WTC11 (cell line): ENCODE data around the gene RHBDD1. TPM values are rescaled to one million over a fixed set of nuclear protein-coding genes. Genes with fewer than 3 reads are reported as not detected.

Experiments used
- ATAC-seq: fragments of 200-7000 bp; cut with Tn5 transposase; 2 replicates; pipeline ENCODE4 v1.10.0; 2021; ENCODE audit warnings: mild to moderate bottlenecking, moderate library complexity
- CTCF ChIA-PET: fragments of 300-600 bp; sonication (Branson Sonifier 250); formaldehyde crosslinking; loops from one replicate; lab custom pipeline; 2021; ENCODE audit warnings: antibody characterized with exemption; lab: Charles Lee
- POLR2A ChIA-PET: fragments of 350-600 bp; sonication (Branson Sonifier 250); formaldehyde crosslinking; loops from one replicate; lab custom pipeline; 2021; ENCODE audit warnings: antibody characterized with exemption; lab: Charles Lee
- DNase-seq: peaks from one replicate; pipeline ENCODE4 v3.0.0; 2021; ENCODE audit warnings: low spot score
- H3K27ac Mint-ChIP-seq: 2 replicates; pipeline ENCODE4 v1.8.0; 2021; ENCODE audit warnings: mixed read lengths
- H3K27me3 Mint-ChIP-seq: 2 replicates; pipeline ENCODE4 v1.8.0; 2021; ENCODE audit warnings: low read depth, mild to moderate bottlenecking, moderate library complexity, mixed read lengths
- H3K36me3 Mint-ChIP-seq: 2 replicates; pipeline ENCODE4 v1.8.0; 2021; ENCODE audit warnings: mixed read lengths
- H3K4me1 Mint-ChIP-seq: 2 replicates; pipeline ENCODE4 v1.8.0; 2022; ENCODE audit warnings: mixed read lengths
- H3K4me3 Mint-ChIP-seq: 2 replicates; pipeline ENCODE4 v1.8.0; 2021; ENCODE audit warnings: mild to moderate bottlenecking, moderate library complexity, mixed read lengths
- H3K9me3 Mint-ChIP-seq: 2 replicates; pipeline ENCODE4 v1.8.0; 2021; ENCODE audit warnings: mixed read lengths
- AR ChIP-seq: fragments of 250-450 bp; sonication (Bioruptor Pico); IDR thresholded peaks from 2 replicates; pipeline ENCODE4 v1.9.0; 2021; ENCODE audit warnings: mild to moderate bottlenecking
- ESRRA ChIP-seq: sonication (generic); formaldehyde crosslinking; IDR thresholded peaks from 2 replicates; pipeline ENCODE4 v1.8.1; 2022; ENCODE audit warnings: mild to moderate bottlenecking, missing genetic modification reagents, borderline replicate concordance
- FOXP1 ChIP-seq: sonication (generic); formaldehyde crosslinking; IDR thresholded peaks from 2 replicates; pipeline ENCODE4 v1.8.0; 2022; ENCODE audit warnings: missing genetic modification reagents, mild to moderate bottlenecking, moderate library complexity, borderline replicate concordance
- GABPB1 ChIP-seq: sonication (generic); formaldehyde crosslinking; IDR thresholded peaks from 2 replicates; pipeline ENCODE4 v1.8.1; 2023; ENCODE audit warnings: mild to moderate bottlenecking, missing genetic modification reagents
- JAZF1 ChIP-seq: fragments of 250-450 bp; sonication (Bioruptor Pico); IDR thresholded peaks from 2 replicates; pipeline ENCODE4 v1.9.0; 2021; ENCODE audit warnings: moderate library complexity, mild to moderate bottlenecking, inconsistent platforms
- MXD4 ChIP-seq: fragments of 250-450 bp; sonication (Bioruptor Pico); IDR thresholded peaks from 2 replicates; pipeline ENCODE4 v1.8.0; 2021; ENCODE audit warnings: mild to moderate bottlenecking, moderate library complexity, borderline replicate concordance
- RELA ChIP-seq: sonication (generic); formaldehyde crosslinking; IDR thresholded peaks from 2 replicates; pipeline ENCODE4 v1.8.1; 2022; ENCODE audit warnings: missing genetic modification reagents, mild to moderate bottlenecking, borderline replicate concordance
- TP53 ChIP-seq: sonication (generic); formaldehyde crosslinking; IDR thresholded peaks from 2 replicates; pipeline ENCODE4 v1.8.1; 2023; ENCODE audit warnings: mild to moderate bottlenecking, missing genetic modification reagents
- ZBTB21 ChIP-seq: sonication (generic); formaldehyde crosslinking; IDR thresholded peaks from 2 replicates; pipeline ENCODE4 v1.8.1; 2023; ENCODE audit warnings: mild to moderate bottlenecking, missing genetic modification reagents, borderline replicate concordance
- ZNF138 ChIP-seq: sonication (generic); formaldehyde crosslinking; conservative IDR thresholded peaks from 2 replicates; pipeline ENCODE4 v1.8.1; 2022; ENCODE audit warnings: mild to moderate bottlenecking, moderate library complexity, missing genetic modification reagents
- ZNF232 ChIP-seq: sonication (generic); formaldehyde crosslinking; IDR thresholded peaks from 2 replicates; pipeline ENCODE4 v1.8.0; 2022; ENCODE audit warnings: mild to moderate bottlenecking, missing genetic modification reagents
- ZNF512 ChIP-seq: sonication (generic); formaldehyde crosslinking; IDR thresholded peaks from 2 replicates; pipeline ENCODE4 v1.8.1; 2022; ENCODE audit warnings: missing genetic modification reagents, borderline replicate concordance
- total RNA-seq: library from RNA; stranded (reverse); gene quantifications from 3 replicates; pipeline ENCODE4 v1.2.3, GENCODE V29; 2021
- TF ChIP-seq, protein P1 (sequence below): sonication (generic); formaldehyde crosslinking; IDR thresholded peaks from 2 replicates; pipeline ENCODE4 v1.8.1; 2023; ENCODE audit warnings: mild to moderate bottlenecking, missing genetic modification reagents
- TF ChIP-seq, protein P2 (sequence below): sonication (generic); formaldehyde crosslinking; conservative IDR thresholded peaks from 2 replicates; pipeline ENCODE4 v1.8.1; 2022; ENCODE audit warnings: mild to moderate bottlenecking, missing genetic modification reagents
- TF ChIP-seq, protein P3 (sequence below): fragments of 200-600 bp; IDR thresholded peaks from 2 replicates; pipeline ENCODE4 v1.8.0; 2022; ENCODE audit warnings: antibody characterized with exemption
- TF ChIP-seq, protein P4 (sequence below): sonication (generic); formaldehyde crosslinking; IDR thresholded peaks from 2 replicates; pipeline ENCODE4 v1.8.0; 2023; ENCODE audit warnings: missing genetic modification reagents, mild to moderate bottlenecking, borderline replicate concordance

RHBDD1 gene
- total RNA-seq, 1 experiment from 2014 or later: 25.7 TPM

DNA sequence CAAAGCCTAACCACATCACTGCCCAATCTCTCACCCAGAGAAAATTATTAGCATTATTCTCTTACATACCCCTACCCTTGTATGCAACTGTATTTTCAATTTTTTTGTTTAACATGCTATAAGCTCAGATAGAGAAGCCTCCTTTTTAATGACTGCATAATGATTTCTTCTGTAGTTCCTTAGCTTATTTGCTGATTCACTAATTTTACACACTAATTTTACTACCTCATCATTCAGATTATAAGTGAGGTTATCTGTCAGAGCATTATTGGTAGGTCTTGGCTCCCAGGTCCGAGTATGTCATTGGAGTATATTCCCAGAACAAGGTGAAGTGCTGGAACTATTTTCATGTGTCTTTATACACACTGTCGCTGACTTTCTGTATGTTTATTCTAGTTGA, 45.4 kb downstream of the RHBDD1 start (continued):
- TF ChIP-seq, protein P1, sequence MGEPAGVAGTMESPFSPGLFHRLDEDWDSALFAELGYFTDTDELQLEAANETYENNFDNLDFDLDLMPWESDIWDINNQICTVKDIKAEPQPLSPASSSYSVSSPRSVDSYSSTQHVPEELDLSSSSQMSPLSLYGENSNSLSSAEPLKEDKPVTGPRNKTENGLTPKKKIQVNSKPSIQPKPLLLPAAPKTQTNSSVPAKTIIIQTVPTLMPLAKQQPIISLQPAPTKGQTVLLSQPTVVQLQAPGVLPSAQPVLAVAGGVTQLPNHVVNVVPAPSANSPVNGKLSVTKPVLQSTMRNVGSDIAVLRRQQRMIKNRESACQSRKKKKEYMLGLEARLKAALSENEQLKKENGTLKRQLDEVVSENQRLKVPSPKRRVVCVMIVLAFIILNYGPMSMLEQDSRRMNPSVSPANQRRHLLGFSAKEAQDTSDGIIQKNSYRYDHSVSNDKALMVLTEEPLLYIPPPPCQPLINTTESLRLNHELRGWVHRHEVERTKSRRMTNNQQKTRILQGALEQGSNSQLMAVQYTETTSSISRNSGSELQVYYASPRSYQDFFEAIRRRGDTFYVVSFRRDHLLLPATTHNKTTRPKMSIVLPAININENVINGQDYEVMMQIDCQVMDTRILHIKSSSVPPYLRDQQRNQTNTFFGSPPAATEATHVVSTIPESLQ (CRISPR knock-in tag): no peak
- TF ChIP-seq TP53: no peak

- CTCF ChIA-PET: no interaction called here
- TF ChIP-seq GABPB1 (CRISPR knock-in tag) (no peak), FOXP1 (CRISPR knock-in tag) (no peak)
- TF ChIP-seq, protein P2, sequence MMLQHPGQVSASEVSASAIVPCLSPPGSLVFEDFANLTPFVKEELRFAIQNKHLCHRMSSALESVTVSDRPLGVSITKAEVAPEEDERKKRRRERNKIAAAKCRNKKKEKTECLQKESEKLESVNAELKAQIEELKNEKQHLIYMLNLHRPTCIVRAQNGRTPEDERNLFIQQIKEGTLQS (CRISPR knock-in tag): no peak
- TF ChIP-seq, protein P3, sequence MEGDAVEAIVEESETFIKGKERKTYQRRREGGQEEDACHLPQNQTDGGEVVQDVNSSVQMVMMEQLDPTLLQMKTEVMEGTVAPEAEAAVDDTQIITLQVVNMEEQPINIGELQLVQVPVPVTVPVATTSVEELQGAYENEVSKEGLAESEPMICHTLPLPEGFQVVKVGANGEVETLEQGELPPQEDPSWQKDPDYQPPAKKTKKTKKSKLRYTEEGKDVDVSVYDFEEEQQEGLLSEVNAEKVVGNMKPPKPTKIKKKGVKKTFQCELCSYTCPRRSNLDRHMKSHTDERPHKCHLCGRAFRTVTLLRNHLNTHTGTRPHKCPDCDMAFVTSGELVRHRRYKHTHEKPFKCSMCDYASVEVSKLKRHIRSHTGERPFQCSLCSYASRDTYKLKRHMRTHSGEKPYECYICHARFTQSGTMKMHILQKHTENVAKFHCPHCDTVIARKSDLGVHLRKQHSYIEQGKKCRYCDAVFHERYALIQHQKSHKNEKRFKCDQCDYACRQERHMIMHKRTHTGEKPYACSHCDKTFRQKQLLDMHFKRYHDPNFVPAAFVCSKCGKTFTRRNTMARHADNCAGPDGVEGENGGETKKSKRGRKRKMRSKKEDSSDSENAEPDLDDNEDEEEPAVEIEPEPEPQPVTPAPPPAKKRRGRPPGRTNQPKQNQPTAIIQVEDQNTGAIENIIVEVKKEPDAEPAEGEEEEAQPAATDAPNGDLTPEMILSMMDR: no peak
- TF ChIP-seq, all 79 proteins: peak for 0
- Mint-ChIP-seq H3K27ac (no peak overlapping the region), H3K4me3 (no peak overlapping the region), H3K36me3 (no peaks in the 10 kb centered on the region), H3K9me3 (peaks cover 3% of the 10 kb centered on the region; the same call in 1 of the 2 replicates), H3K4me1 (no peaks in the 10 kb centered on the region), H3K27me3 (no peaks in the 10 kb centered on the region)
- ATAC-seq (no peak), DNase-seq (no peak)
- POLR2A ChIA-PET: no interaction called here
These were observed 46.8 kb downstream of the RHBDD1 start for GRCh38 chr2:226882606-226883005.

GRCh38 chr2:226883296-226883795, 47.5 kb downstream of the RHBDD1 start:
- H3K27me3 Mint-ChIP-seq: no peaks in the 10 kb centered on the region
- ATAC-seq: no peak
- ChIA-PET CTCF (no interaction called here), POLR2A (no interaction called here)
- no peak overlapping the region for H3K27ac Mint-ChIP-seq
- TF ChIP-seq RELA (no peak), MXD4 (CRISPR knock-in tag) (no peak), JAZF1 (CRISPR knock-in tag) (no peak), ZNF138 (no peak), ZNF512 (CRISPR knock-in tag) (no peak), ESRRA (CRISPR knock-in tag) (no peak), TP53 (no peak), FOXP1 (CRISPR knock-in tag) (no peak), ZNF232 (CRISPR knock-in tag) (no peak), ZBTB21 (CRISPR knock-in tag) (no peak), AR (CRISPR knock-in tag) (no peak)
- TF ChIP-seq, protein P4, sequence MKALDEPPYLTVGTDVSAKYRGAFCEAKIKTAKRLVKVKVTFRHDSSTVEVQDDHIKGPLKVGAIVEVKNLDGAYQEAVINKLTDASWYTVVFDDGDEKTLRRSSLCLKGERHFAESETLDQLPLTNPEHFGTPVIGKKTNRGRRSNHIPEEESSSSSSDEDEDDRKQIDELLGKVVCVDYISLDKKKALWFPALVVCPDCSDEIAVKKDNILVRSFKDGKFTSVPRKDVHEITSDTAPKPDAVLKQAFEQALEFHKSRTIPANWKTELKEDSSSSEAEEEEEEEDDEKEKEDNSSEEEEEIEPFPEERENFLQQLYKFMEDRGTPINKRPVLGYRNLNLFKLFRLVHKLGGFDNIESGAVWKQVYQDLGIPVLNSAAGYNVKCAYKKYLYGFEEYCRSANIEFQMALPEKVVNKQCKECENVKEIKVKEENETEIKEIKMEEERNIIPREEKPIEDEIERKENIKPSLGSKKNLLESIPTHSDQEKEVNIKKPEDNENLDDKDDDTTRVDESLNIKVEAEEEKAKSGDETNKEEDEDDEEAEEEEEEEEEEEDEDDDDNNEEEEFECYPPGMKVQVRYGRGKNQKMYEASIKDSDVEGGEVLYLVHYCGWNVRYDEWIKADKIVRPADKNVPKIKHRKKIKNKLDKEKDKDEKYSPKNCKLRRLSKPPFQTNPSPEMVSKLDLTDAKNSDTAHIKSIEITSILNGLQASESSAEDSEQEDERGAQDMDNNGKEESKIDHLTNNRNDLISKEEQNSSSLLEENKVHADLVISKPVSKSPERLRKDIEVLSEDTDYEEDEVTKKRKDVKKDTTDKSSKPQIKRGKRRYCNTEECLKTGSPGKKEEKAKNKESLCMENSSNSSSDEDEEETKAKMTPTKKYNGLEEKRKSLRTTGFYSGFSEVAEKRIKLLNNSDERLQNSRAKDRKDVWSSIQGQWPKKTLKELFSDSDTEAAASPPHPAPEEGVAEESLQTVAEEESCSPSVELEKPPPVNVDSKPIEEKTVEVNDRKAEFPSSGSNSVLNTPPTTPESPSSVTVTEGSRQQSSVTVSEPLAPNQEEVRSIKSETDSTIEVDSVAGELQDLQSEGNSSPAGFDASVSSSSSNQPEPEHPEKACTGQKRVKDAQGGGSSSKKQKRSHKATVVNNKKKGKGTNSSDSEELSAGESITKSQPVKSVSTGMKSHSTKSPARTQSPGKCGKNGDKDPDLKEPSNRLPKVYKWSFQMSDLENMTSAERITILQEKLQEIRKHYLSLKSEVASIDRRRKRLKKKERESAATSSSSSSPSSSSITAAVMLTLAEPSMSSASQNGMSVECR (CRISPR knock-in tag): no peak
- TF ChIP-seq, protein P3: no peak
- H3K9me3 Mint-ChIP-seq: peaks cover 3% of the 10 kb centered on the region; the same call in 1 of the 2 replicates
- no peak for DNase-seq
- H3K4me3 Mint-ChIP-seq: no peak overlapping the region
- no peaks in the 10 kb centered on the region for H3K4me1 Mint-ChIP-seq
- H3K36me3 Mint-ChIP-seq: no peaks in the 10 kb centered on the region
